Panc1 (cell line): ENCODE measurements around the gene KMO.

Source experiments
- CTCF ChIP-seq: fragments of 450-650 bp; IDR thresholded peaks from 2 replicates; pipeline ENCODE4 v1.5.1; 2017; ENCODE audit warnings: mild to moderate bottlenecking
- POLR2AphosphoS5 ChIP-seq: IDR thresholded peaks from 2 replicates; pipeline ENCODE4 v1.6.1; 2012; ENCODE audit warnings: mild to moderate bottlenecking, low read depth, low read length, moderate library complexity
- REST ChIP-seq, 2 experiments: IDR thresholded peaks; 2 replicates each; pipeline ENCODE4 v1.6.1; 2011 to 2012; ENCODE audit warnings: low read depth in 2 of 2, control low read depth in 1 of 2, low read length in 1 of 2, mild to moderate bottlenecking in 1 of 2, moderate library complexity in 1 of 2; ENCODE audit not compliant: insufficient read depth in 1 of 2

- TF ChIP-seq CTCF, result no peak
- TF ChIP-seq POLR2AphosphoS5, result no peak
- no peak for TF ChIP-seq REST (IDR thresholded peaks at IDR 0.05; ENCODE audit: insufficient read depth in 1 of 2, low read depth in 2 of 2, low read length in 1 of 2)
Measured at GRCh38 chr1:241557031-241557430, 24.9 kb downstream of the KMO start.
